H1 (cell line): ENCODE results near the gene REPS1. TPM values are rescaled to one million over a fixed set of nuclear protein-coding genes. Genes with fewer than 3 reads are reported as not detected.
A peak's percentile ranks its signal among the peaks of the same experiment; 100 is the strongest.

Experiments
- CTCF ChIA-PET: fragments of 300-600 bp; sonication (Branson Sonifier 250); formaldehyde crosslinking; loops from one replicate; lab custom pipeline; 2021; ENCODE audit not compliant: partially characterized antibody; lab: Charles Lee
- POLR2A ChIA-PET: fragments of 300-600 bp; sonication (Branson Sonifier 250); formaldehyde crosslinking; loops from one replicate; lab custom pipeline; 2021; ENCODE audit warnings: inconsistent platforms; ENCODE audit not compliant: partially characterized antibody; lab: Charles Lee
- DNase-seq, 2 experiments: peaks; one replicate each; pipeline versions ENCODE4 v3.0.0 to v3.0.0-alpha.2; 2010 to 2022; ENCODE audit warnings: low spot score in 2 of 2, low read depth in 1 of 2, mixed read lengths in 1 of 2
- FAIRE-seq: peaks from 2 replicates; lab custom pipeline; 2011; peaks lifted over from hg19 to GRCh38; lab: Jason Lieb, UNC
- H2AFZ ChIP-seq: 2 replicates; pipeline ENCODE4 v1.8.1; 2012; ENCODE audit warnings: low read length, inconsistent platforms
- H2AK5ac ChIP-seq: 2 replicates; pipeline ENCODE4 v1.6.1; 2013; ENCODE audit warnings: low read depth, low read length
- H2BK120ac ChIP-seq: replicated peaks from 2 replicates; pipeline ENCODE3; 2013; ENCODE audit warnings: low read depth, low read length, inconsistent platforms
- H2BK12ac ChIP-seq: 2 replicates; pipeline ENCODE4 v1.6.1; 2013; ENCODE audit warnings: low read depth, low read length
- H2BK15ac ChIP-seq: 2 replicates; pipeline ENCODE4 v1.6.1; 2013; ENCODE audit warnings: low read length
- H2BK20ac ChIP-seq: 2 replicates; pipeline ENCODE4 v1.6.1; 2013; ENCODE audit warnings: low read length
- H2BK5ac ChIP-seq: 2 replicates; pipeline ENCODE4 v1.6.1; 2013; ENCODE audit warnings: low read depth, low read length
- H3K14ac ChIP-seq: 2 replicates; pipeline ENCODE4 v1.6.1; 2013; ENCODE audit warnings: inconsistent platforms; ENCODE audit not compliant: insufficient read length
- H3K18ac ChIP-seq: 2 replicates; pipeline ENCODE4 v1.6.1; 2013; ENCODE audit warnings: low read length; ENCODE audit errors: extremely low read depth
- H3K23ac ChIP-seq: 2 replicates; pipeline ENCODE4 v1.6.1; 2013; ENCODE audit warnings: inconsistent platforms; ENCODE audit not compliant: insufficient read length
- H3K23me2 ChIP-seq: 2 replicates; pipeline ENCODE4 v1.6.1; 2013; ENCODE audit warnings: low read depth, low read length
- H3K27ac ChIP-seq: 2 replicates; pipeline ENCODE4 v1.6.1; 2011; ENCODE audit warnings: low read depth, low read length, inconsistent platforms
- H3K27me3 ChIP-seq, 4 experiments: replicated peaks in 1 of 4; 1 replicate in 1 of 4; 2 replicates in 3 of 4; pipeline versions ENCODE4 v1.6.1 to v1.8.1; 2011 to 2013; ENCODE audit warnings: low read length in 3 of 4, mild to moderate bottlenecking in 3 of 4, inconsistent platforms in 2 of 4, mixed read lengths in 2 of 4, moderate library complexity in 1 of 4; ENCODE audit not compliant: control insufficient read depth in 3 of 4, insufficient read depth in 3 of 4; ENCODE audit errors: extremely low read depth in 1 of 4
- H3K36me3 ChIP-seq, 4 experiments: 2 replicates each; pipeline versions ENCODE4 v1.6.1 to v1.8.1; 2011 to 2013; ENCODE audit warnings: mild to moderate bottlenecking in 4 of 4, low read length in 3 of 4, moderate library complexity in 2 of 4, control low read depth in 1 of 4, inconsistent platforms in 1 of 4; ENCODE audit not compliant: insufficient read depth in 4 of 4, control insufficient read depth in 2 of 4
- H3K4ac ChIP-seq: replicated peaks from 2 replicates; pipeline ENCODE3; 2013; ENCODE audit warnings: low read length, low read depth, mixed read lengths, inconsistent platforms; ENCODE audit not compliant: insufficient read length
- H3K4me1 ChIP-seq, 4 experiments: replicated peaks in 1 of 4; 1 replicate in 1 of 4; 2 replicates in 3 of 4; pipeline versions ENCODE4 v1.6.1 to v1.8.1; 2011 to 2013; ENCODE audit warnings: low read length in 3 of 4, inconsistent platforms in 2 of 4, mixed read lengths in 1 of 4; ENCODE audit not compliant: insufficient read depth in 4 of 4, control insufficient read depth in 3 of 4
- H3K4me2 ChIP-seq, 2 experiments: 2 replicates each; pipeline versions ENCODE4 v1.6.1 to v1.8.1; 2011 to 2013; ENCODE audit warnings: low read depth in 2 of 2, low read length in 2 of 2, control low read depth in 1 of 2, inconsistent platforms in 1 of 2, mild to moderate bottlenecking in 1 of 2; ENCODE audit not compliant: insufficient read depth in 1 of 2
- H3K4me3 ChIP-seq, 4 experiments: fragments of 200-600, 300-600 bp in 1 of 4; sonication (generic), shearing (Covaris generic), sonication (Bioruptor Twin) in 1 of 4; 2 replicates each; pipeline versions ENCODE4 v1.5.1 to v1.8.1; 2011 to 2016; ENCODE audit warnings: low read length in 4 of 4, low read depth in 3 of 4, control low read depth in 2 of 4, inconsistent platforms in 2 of 4, mild to moderate bottlenecking in 2 of 4, mixed read lengths in 1 of 4, moderate library complexity in 1 of 4; ENCODE audit not compliant: insufficient read depth in 2 of 4; ENCODE audit errors: extremely low read depth in 1 of 4
- H3K56ac ChIP-seq: replicated peaks from 2 replicates; pipeline ENCODE3; 2013; ENCODE audit warnings: low read depth, mild to moderate bottlenecking, mixed read lengths, low read length, inconsistent platforms; ENCODE audit not compliant: insufficient read length
- H3K79me1 ChIP-seq: 2 replicates; pipeline ENCODE4 v1.6.1; 2013; ENCODE audit warnings: low read depth, low read length, control low read depth
- H3K79me2 ChIP-seq, 2 experiments: 2 replicates each; pipeline versions ENCODE4 v1.6.1 to v1.8.1; 2012 to 2013; ENCODE audit warnings: low read length in 2 of 2, mild to moderate bottlenecking in 2 of 2, inconsistent platforms in 1 of 2; ENCODE audit not compliant: insufficient read depth in 2 of 2, control insufficient read depth in 1 of 2
- H3K9ac ChIP-seq, 4 experiments: replicated peaks in 1 of 4; 1 replicate in 1 of 4; 2 replicates in 3 of 4; pipeline versions ENCODE4 v1.6.1 to v1.8.1; 2011 to 2013; ENCODE audit warnings: low read depth in 3 of 4, low read length in 3 of 4, control low read depth in 2 of 4, mild to moderate bottlenecking in 2 of 4, moderate library complexity in 2 of 4, inconsistent platforms in 1 of 4; ENCODE audit errors: extremely low read depth in 1 of 4
- H3K9me3 ChIP-seq, 2 experiments: 2 replicates each; pipeline versions ENCODE4 v1.6.1 to v1.8.1; 2012 to 2013; ENCODE audit warnings: mild to moderate bottlenecking in 2 of 2, moderate library complexity in 2 of 2, control low read depth in 1 of 2, inconsistent platforms in 1 of 2, low read depth in 1 of 2, low read length in 1 of 2, mixed read lengths in 1 of 2; ENCODE audit not compliant: insufficient read depth in 2 of 2
- H4K20me1 ChIP-seq, 2 experiments: replicated peaks in 1 of 2; 2 replicates each; pipeline versions ENCODE3 to v1.8.1; 2011 to 2013; ENCODE audit warnings: inconsistent platforms in 2 of 2, low read length in 2 of 2, mild to moderate bottlenecking in 1 of 2; ENCODE audit not compliant: insufficient read depth in 2 of 2, control insufficient read depth in 1 of 2
- H4K5ac ChIP-seq: 2 replicates; pipeline ENCODE4 v1.6.1; 2013; ENCODE audit warnings: low read length, low read depth, mixed read lengths, inconsistent platforms; ENCODE audit not compliant: insufficient read length
- H4K8ac ChIP-seq: 2 replicates; pipeline ENCODE4 v1.8.0; 2013; ENCODE audit warnings: mild to moderate bottlenecking, moderate library complexity, low read length, inconsistent platforms; ENCODE audit not compliant: insufficient read depth; ENCODE audit errors: extremely low read depth
- H4K91ac ChIP-seq: replicated peaks from 2 replicates; pipeline ENCODE3; 2013; ENCODE audit warnings: low read length, mixed read lengths, inconsistent platforms; ENCODE audit not compliant: insufficient read length
- BACH1 ChIP-seq: IDR thresholded peaks from 2 replicates; pipeline ENCODE4 v1.6.1; 2012; ENCODE audit warnings: low read length, improper control_type of control experiment
- BRCA1 ChIP-seq: IDR thresholded peaks from 2 replicates; pipeline ENCODE4 v1.6.1; 2012; ENCODE audit warnings: low read depth, low read length, improper control_type of control experiment
- CBX5 ChIP-seq: fragments of 300-800, 300-1000 bp; sonication (generic); IDR thresholded peaks from 2 replicates; pipeline ENCODE4 v1.7.1; 2016; ENCODE audit warnings: antibody characterized with exemption, low read length, low read depth
- CHD2 ChIP-seq: IDR thresholded peaks from 2 replicates; pipeline ENCODE4 v1.6.1; 2012; ENCODE audit warnings: low read length, improper control_type of control experiment
- HDAC2 ChIP-seq, 2 experiments: fragments of 300-600 bp in 1 of 2; sonication (generic) in 1 of 2; IDR thresholded peaks; 2 replicates each; pipeline ENCODE4 v1.6.1; 2011 to 2012; ENCODE audit warnings: low read depth in 2 of 2, low read length in 2 of 2, mild to moderate bottlenecking in 2 of 2, moderate library complexity in 2 of 2, borderline replicate concordance in 1 of 2, inconsistent platforms in 1 of 2
- POU5F1 ChIP-seq: IDR thresholded peaks from 2 replicates; pipeline ENCODE4 v1.6.1; 2011; ENCODE audit warnings: low read depth, mild to moderate bottlenecking, low read length, moderate library complexity
- RNF2 ChIP-seq: fragments of 200-900, 300-1000 bp; sonication (generic); IDR thresholded peaks from 2 replicates; pipeline ENCODE4 v1.7.1; 2016; ENCODE audit warnings: borderline replicate concordance, low read depth, mild to moderate bottlenecking, antibody characterized with exemption, low read length; ENCODE audit not compliant: poor library complexity, severe bottlenecking; ENCODE audit errors: missing control alignments
- TBP ChIP-seq: IDR thresholded peaks from 2 replicates; pipeline ENCODE4 v1.6.1; 2011; ENCODE audit warnings: low read depth, low read length, improper control_type of control experiment
- WGBS, 2 experiments: shearing (Covaris generic) in 1 of 2; methylation state at CpG; one replicate each; pipeline versions ENCODE4 v1.1.6 to v1.1.7; 2013 to 2015; ENCODE audit warnings: low lambda C conversion rate in 2 of 2, mixed read lengths in 2 of 2, inconsistent platforms in 1 of 2, low coverage in 1 of 2, missing lambda C conversion rate in 1 of 2; ENCODE audit not compliant: insufficient replicate concordance in 2 of 2, insufficient coverage in 1 of 2, insufficient read length in 1 of 2; ENCODE audit errors: extremely low coverage in 1 of 2, missing lambda C conversion rate in 1 of 2; 5-methylcytosine and 5-hydroxymethylcytosine counted together
- polyA plus RNA-seq, 7 experiments: library from polyadenylated mRNA; depleted of rRNA in 3 of 7; stranded (reverse) in 5 of 7; unstranded in 2 of 7; fragments of >200 nt in 5 of 7; fragments of 200-250 nt in 2 of 7; gene quantifications; 1 replicate in 5 of 7; 2 replicates in 1 of 7; 4 replicates in 1 of 7; pipeline versions ENCODE4 v1.2.1 to v1.2.3, GENCODE V29; 2011 to 2013; ENCODE audit warnings: missing spikeins in 2 of 7, mixed read lengths in 2 of 7
- total RNA-seq: library from RNA; stranded (reverse); fragmentation: NEBNext Ultra II Directional; extraction: Animal tissue kit (Norgen Biotek cat#: 25700); gene quantifications from 2 replicates; pipeline ENCODE4 v1.2.1, GENCODE V29; 2021
- TF ChIP-seq, protein P1 (sequence below), 3 experiments: IDR thresholded peaks; 1 replicate in 2 of 3; 2 replicates in 1 of 3; pipeline versions ENCODE4 v1.5.1 to v1.6.1; 2011; ENCODE audit warnings: low read length in 3 of 3, mild to moderate bottlenecking in 3 of 3, inconsistent platforms in 2 of 3, low read depth in 1 of 3, moderate library complexity in 1 of 3; ENCODE audit not compliant: insufficient read depth in 1 of 3; ENCODE audit errors: control extremely low read depth in 1 of 3

The REPS1 gene
- total and polyA plus RNA-seq, 2 of the 8 experiments (the other 6 are each of a cell fraction or from before 2014, with no cell fraction given), result 52.1 to 68.9 TPM

DNA sequence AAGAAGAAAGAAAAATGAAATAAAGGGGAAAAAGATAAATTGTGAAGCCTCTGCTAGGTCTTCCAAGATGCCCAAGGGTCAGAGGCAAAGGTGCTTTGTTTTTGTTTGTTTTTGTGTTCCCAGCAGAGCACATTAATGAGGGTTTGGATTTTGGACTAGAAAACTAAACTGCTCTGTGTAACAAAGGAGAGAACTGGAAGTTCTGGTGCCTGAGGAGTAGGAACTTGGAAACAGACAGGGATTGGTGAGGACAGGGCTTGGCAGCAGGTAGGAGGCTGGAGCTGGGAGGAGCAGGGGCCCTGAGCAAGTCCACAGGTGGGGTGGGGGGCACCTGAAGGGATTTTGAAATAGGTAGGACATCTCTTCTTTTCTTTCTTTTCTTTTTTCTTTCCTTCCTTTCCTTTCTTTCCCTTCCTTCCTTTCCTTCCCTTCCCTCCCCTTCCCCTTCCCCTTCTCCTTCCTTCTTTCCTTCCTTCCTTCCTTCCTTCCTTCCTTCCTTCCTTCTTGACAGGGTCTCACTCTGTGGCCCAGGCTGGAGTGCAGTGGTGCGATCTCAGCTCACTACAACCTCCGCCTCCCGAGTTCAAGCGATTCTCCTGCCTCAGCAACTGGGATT lies 25.2 kb upstream of the REPS1 start:
- DNase-seq, result no peak
- ChIA-PET CTCF (interaction anchor here (0.9 kb wide), 1 partner anchor 25 kb away, joined by 4 read pairs; the partner anchor contains the start of gene REPS1), POLR2A (interaction anchor here (1.2 to 1.7 kb wide), 2 partner anchors 16 to 25 kb away, joined by 3 to 4 read pairs; no protein-coding TSS in a partner anchor)
- H2BK15ac ChIP-seq, result no peak overlapping the region
- H3K23me2 ChIP-seq, result no peaks in the 10 kb centered on the region; the same call in 1 of the 2 replicates
- peak overlapping the region; percentile 26; the same call in 1 of the 2 replicates for H2AFZ ChIP-seq
- no peak overlapping the region for H3K4me3 ChIP-seq
- no peak overlapping the region for H3K27ac ChIP-seq
- H3K4me1 ChIP-seq, result peaks cover 0 to 4% (median 1%) of the 10 kb centered on the region in 4 experiments; a peak in 2 of 7 replicates
- H3K56ac ChIP-seq, result no peak overlapping the region
- H4K20me1 ChIP-seq, result no peaks in the 10 kb centered on the region
- H3K23ac ChIP-seq, result no peak overlapping the region
- no peak overlapping the region for H3K4ac ChIP-seq
- no peak overlapping the region for H3K9ac ChIP-seq
- H3K79me2 ChIP-seq, result no peaks in the 10 kb centered on the region
- H3K14ac ChIP-seq, result no peak overlapping the region
- no peak overlapping the region for H2BK20ac ChIP-seq
- no peak overlapping the region for H4K91ac ChIP-seq
- H2AK5ac ChIP-seq, result no peak overlapping the region
- H4K8ac ChIP-seq, result no peak overlapping the region
- H2BK5ac ChIP-seq, result no peak overlapping the region
- H3K4me2 ChIP-seq, result no peak overlapping the region
- 94% methylated on average over 3 of the region's 4 CpGs; no CpG with 5 or more reads in 1 of the 2 experiments for WGBS, 2 experiments
- H3K79me1 ChIP-seq, result no peaks in the 10 kb centered on the region
- no peak for FAIRE-seq
- H3K36me3 ChIP-seq, result no peaks in the 10 kb centered on the region
- H3K9me3 ChIP-seq, result no peaks in the 10 kb centered on the region
- H3K18ac ChIP-seq, result no peak overlapping the region
- H3K27me3 ChIP-seq, result no peaks in the 10 kb centered on the region
- H4K5ac ChIP-seq, result no peak overlapping the region
- no peak overlapping the region for H2BK12ac ChIP-seq
- H2BK120ac ChIP-seq, result no peak overlapping the region
- TF ChIP-seq RNF2, result no peak
- TF ChIP-seq TBP, result no peak
- TF ChIP-seq POU5F1, result no peak
- TF ChIP-seq HDAC2 (IDR thresholded peaks at IDR 0.05; ENCODE audit: borderline replicate concordance in 1 of 2, low read depth in 2 of 2, low read length in 2 of 2), result no peak
- TF ChIP-seq, protein P1, sequence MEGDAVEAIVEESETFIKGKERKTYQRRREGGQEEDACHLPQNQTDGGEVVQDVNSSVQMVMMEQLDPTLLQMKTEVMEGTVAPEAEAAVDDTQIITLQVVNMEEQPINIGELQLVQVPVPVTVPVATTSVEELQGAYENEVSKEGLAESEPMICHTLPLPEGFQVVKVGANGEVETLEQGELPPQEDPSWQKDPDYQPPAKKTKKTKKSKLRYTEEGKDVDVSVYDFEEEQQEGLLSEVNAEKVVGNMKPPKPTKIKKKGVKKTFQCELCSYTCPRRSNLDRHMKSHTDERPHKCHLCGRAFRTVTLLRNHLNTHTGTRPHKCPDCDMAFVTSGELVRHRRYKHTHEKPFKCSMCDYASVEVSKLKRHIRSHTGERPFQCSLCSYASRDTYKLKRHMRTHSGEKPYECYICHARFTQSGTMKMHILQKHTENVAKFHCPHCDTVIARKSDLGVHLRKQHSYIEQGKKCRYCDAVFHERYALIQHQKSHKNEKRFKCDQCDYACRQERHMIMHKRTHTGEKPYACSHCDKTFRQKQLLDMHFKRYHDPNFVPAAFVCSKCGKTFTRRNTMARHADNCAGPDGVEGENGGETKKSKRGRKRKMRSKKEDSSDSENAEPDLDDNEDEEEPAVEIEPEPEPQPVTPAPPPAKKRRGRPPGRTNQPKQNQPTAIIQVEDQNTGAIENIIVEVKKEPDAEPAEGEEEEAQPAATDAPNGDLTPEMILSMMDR (IDR thresholded peaks at IDR 0.05; ENCODE audit: control extremely low read depth in 1 of 3, insufficient read depth in 1 of 3, low read depth in 1 of 3, low read length in 3 of 3), result no peak
- TF ChIP-seq CHD2, result no peak
- no peak for TF ChIP-seq BRCA1
- no peak for TF ChIP-seq CBX5
- TF ChIP-seq BACH1, result no peak
